ENCODE results near the gene S100A1. TPM values are rescaled to one million over a fixed set of nuclear protein-coding genes. Genes with fewer than 3 reads are reported as not detected.

The S100A1 gene
- total RNA-seq, 1 experiment from 2014 or later: 0.29 TPM

GRCh38 chr1:153614189-153614900 is 13.9 kb upstream of the S100A1 start:
- H3K4me3 ChIP-seq (ENCODE audit: low read length): peak overlapping the region; percentile 70
- peaks cover 67% of the 10 kb centered on the region for H3K4me1 ChIP-seq (ENCODE audit: insufficient read depth, low read length)
- H4K20me1 ChIP-seq (ENCODE audit: low read length): no peaks in the 10 kb centered on the region
- intact Hi-C loops (cut with micrococcal nuclease): no loop called here
- ChIA-PET CTCF (interaction anchor here (0.9 to 2.6 kb wide), 4 partner anchors 13 to 104 kb away, joined by 3 to 17 read pairs (median 4); partner anchors contain the start of genes CHTOP and S100A13), POLR2A (ENCODE audit: unreplicated experiment) (interaction anchor here (0.6 to 1.3 kb wide), 3 partner anchors 13 to 23 kb away, joined by 3 to 7 read pairs (median 3); partner anchors contain the start of genes CHTOP and S100A13)
- H3K9ac ChIP-seq (ENCODE audit: low read length): no peak overlapping the region; the same call in 1 of the 2 replicates
- ATAC-seq (no peak), DNase-seq (no peak)
- H3K79me2 ChIP-seq (ENCODE audit: low read length): peaks cover 74% of the 10 kb centered on the region
- H2AFZ ChIP-seq (ENCODE audit: low read length): no peak overlapping the region
- BruUV-seq (replicated peaks): no TSS peak
- H3K27ac ChIP-seq (ENCODE audit: low read length): peak overlapping the region; percentile 15
- no peaks in the 10 kb centered on the region for H3K27me3 ChIP-seq (ENCODE audit: low read length)
- H3K9me2 ChIP-seq (replicated peaks; ENCODE audit: low read length): no peaks in the 10 kb centered on the region
- H3F3A ChIP-seq (ENCODE audit: low read length, unreplicated experiment): peaks cover 24% of the 10 kb centered on the region
- H3K36me3 ChIP-seq (ENCODE audit: low read depth, low read length): peaks cover 10% of the 10 kb centered on the region
- H3K4me2 ChIP-seq (ENCODE audit: low read length): peak overlapping the region; percentile 81
- TF ChIP-seq EZH2phosphoT487 (IDR thresholded peaks at IDR 0.05; ENCODE audit: borderline replicate concordance, low read length) (no peak), CTCF (conservative IDR thresholded peaks at IDR 0.05; ENCODE audit: low read depth, low read length) (no peak; the same call in 1 of the 2 replicates), EZH2 (IDR thresholded peaks at IDR 0.05; ENCODE audit: low read length, unreplicated experiment) (no peak)
- H3K9me3 ChIP-seq (ENCODE audit: low read length): no peaks in the 10 kb centered on the region

GRCh38 chr1:153614906-153615305 is 13.3 kb upstream of the S100A1 start:
- Histone ChIP-seq H3K9ac (ENCODE audit: low read length) (no peak overlapping the region; the same call in 1 of the 2 replicates), H3F3A (ENCODE audit: low read length, unreplicated experiment) (peaks cover 19% of the 10 kb centered on the region), H3K79me2 (ENCODE audit: low read length) (peaks cover 69% of the 10 kb centered on the region), H4K20me1 (ENCODE audit: low read length) (no peaks in the 10 kb centered on the region), H3K4me3 (ENCODE audit: low read length) (peak overlapping the region; percentile 70), H3K9me2 (replicated peaks; ENCODE audit: low read length) (no peaks in the 10 kb centered on the region), H3K27me3 (ENCODE audit: low read length) (no peaks in the 10 kb centered on the region), H3K27ac (ENCODE audit: low read length) (no peak overlapping the region), H3K4me2 (ENCODE audit: low read length) (peak overlapping the region; percentile 81), H3K4me1 (ENCODE audit: insufficient read depth, low read length) (peaks cover 62% of the 10 kb centered on the region), H3K9me3 (ENCODE audit: low read length) (no peaks in the 10 kb centered on the region), H2AFZ (ENCODE audit: low read length) (no peak overlapping the region), H3K36me3 (ENCODE audit: low read depth, low read length) (peaks cover 11% of the 10 kb centered on the region)
- BruUV-seq (replicated peaks): no TSS peak
- ATAC-seq (no peak), DNase-seq (no peak)
- intact Hi-C loops (cut with micrococcal nuclease): no loop called here
- POLR2A ChIA-PET (ENCODE audit: unreplicated experiment): interaction anchor here (1.2 to 1.3 kb wide), 3 partner anchors 12 to 43 kb away, joined by 3 to 7 read pairs (median 3); partner anchors contain the start of genes CHTOP and S100A13
- TF ChIP-seq CTCF (conservative IDR thresholded peaks at IDR 0.05; ENCODE audit: low read depth, low read length) (no peak), EZH2 (IDR thresholded peaks at IDR 0.05; ENCODE audit: low read length, unreplicated experiment) (no peak), EZH2phosphoT487 (IDR thresholded peaks at IDR 0.05; ENCODE audit: borderline replicate concordance, low read length) (no peak)
- CTCF ChIA-PET: interaction anchor here (0.9 to 1.5 kb wide), 3 partner anchors 19 to 104 kb away, joined by 3 to 5 read pairs (median 3); partner anchors contain the start of gene CHTOP

Measured in PC-3 (cell line).